K562 (cell line): ENCODE results near the gene NLRP6. TPM values are rescaled to one million over a fixed set of nuclear protein-coding genes. Genes with fewer than 3 reads are reported as not detected.

Experiments
- ATAC-seq: fragments of 200-7000 bp; cut with Tn5 transposase; 3 replicates; pipeline ENCODE4 v1.9.1; 2020; ENCODE audit warnings: moderate library complexity
- BruUV-seq: library from RNA; stranded (reverse); fragments of 400-500 nt; replicated peaks from 2 replicates; lab custom pipeline; 2021; lab: Mats Ljungman, UMichigan
- CTCF ChIA-PET: fragments of 300-600 bp; formaldehyde crosslinking; extraction: SDS; loops from one replicate; lab custom pipeline; 2021; ENCODE audit warnings: low intra/inter-chr PET ratio; lab: Yijun Ruan, JAX
- POLR2A ChIA-PET: fragments of 300-600, 350-650 bp; sonication (Branson Sonifier 250); formaldehyde crosslinking; extraction: SDS; loops from one replicate; lab custom pipeline; 2021; ENCODE audit warnings: antibody characterized with exemption, inconsistent platforms; lab: Yijun Ruan, JAX
- DNase-seq, 4 experiments: peaks; one replicate each; pipeline versions ENCODE4 v3.0.0 to v3.0.0-alpha.2; 2011 to 2018; ENCODE audit warnings: low spot score in 3 of 4, mixed read lengths in 3 of 4; ENCODE audit errors: extremely low read depth in 1 of 4
- FAIRE-seq: peaks from 2 replicates; lab custom pipeline; 2011; peaks lifted over from hg19 to GRCh38; lab: Jason Lieb, UNC
- H2AFZ ChIP-seq: 2 replicates; pipeline ENCODE4 v1.6.0; 2011; ENCODE audit warnings: low read depth, low read length, control low read depth, inconsistent platforms
- H3K27ac ChIP-seq: fragments of 200-600 bp; 3 replicates; pipeline ENCODE4 v1.8.0; 2011; ENCODE audit warnings: low read depth, mild to moderate bottlenecking, control low read depth, inconsistent platforms, low read length, moderate library complexity, mixed read lengths; ENCODE audit errors: extremely low read depth
- H3K27me3 ChIP-seq, 2 experiments: fragments of 300-600 bp in 1 of 2; 2 replicates in 1 of 2; 3 replicates in 1 of 2; pipeline versions ENCODE4 v1.6.0 to v1.8.0; 2011; ENCODE audit warnings: inconsistent platforms in 2 of 2, low read length in 2 of 2, mild to moderate bottlenecking in 1 of 2, mixed read lengths in 1 of 2, moderate library complexity in 1 of 2; ENCODE audit not compliant: control insufficient read depth in 2 of 2, insufficient read depth in 2 of 2
- H3K36me3 ChIP-seq: fragments of 300-600 bp; 3 replicates; pipeline ENCODE4 v1.8.0; 2011; ENCODE audit warnings: mild to moderate bottlenecking, low read length, inconsistent platforms; ENCODE audit not compliant: control insufficient read depth, insufficient read depth
- H3K4me1 ChIP-seq, 2 experiments: fragments of 200-600 bp in 1 of 2; replicated peaks in 1 of 2; 2 replicates in 1 of 2; 3 replicates in 1 of 2; pipeline versions ENCODE4 v1.5.1 to v1.8.0; 2011; ENCODE audit warnings: inconsistent platforms in 2 of 2, low read length in 2 of 2, mild to moderate bottlenecking in 1 of 2, mixed read lengths in 1 of 2, moderate library complexity in 1 of 2; ENCODE audit not compliant: control insufficient read depth in 2 of 2, insufficient read depth in 2 of 2
- H3K4me2 ChIP-seq: 2 replicates; pipeline ENCODE4 v1.6.1; 2011; ENCODE audit warnings: low read length, control low read depth, inconsistent platforms, mixed read lengths; ENCODE audit not compliant: insufficient read depth
- H3K4me3 ChIP-seq: fragments of 200-600 bp; sonication (generic), shearing (Covaris generic); 2 replicates; pipeline ENCODE4 v1.5.1; 2016; ENCODE audit warnings: control low read depth, inconsistent platforms
- H3K79me2 ChIP-seq: fragments of 200-600 bp; 3 replicates; pipeline ENCODE4 v1.8.0; 2011; ENCODE audit warnings: low read length, inconsistent platforms; ENCODE audit not compliant: control insufficient read depth, insufficient read depth
- H3K9ac ChIP-seq, 2 experiments: 2 replicates each; pipeline versions ENCODE4 v1.6.0 to v1.6.1; 2011; ENCODE audit warnings: low read depth in 2 of 2, low read length in 2 of 2, control low read depth in 1 of 2, inconsistent platforms in 1 of 2, mild to moderate bottlenecking in 1 of 2, mixed read lengths in 1 of 2; ENCODE audit not compliant: insufficient read depth in 1 of 2
- H3K9me1 ChIP-seq: one replicate; pipeline ENCODE4 v1.6.0; 2011; ENCODE audit warnings: inconsistent platforms, mild to moderate bottlenecking, low read length, moderate library complexity; ENCODE audit not compliant: control insufficient read depth, insufficient read depth
- H3K9me3 ChIP-seq: replicated peaks from 2 replicates; pipeline ENCODE4 v1.5.1; 2011; ENCODE audit warnings: low read depth, low read length, inconsistent platforms; ENCODE audit not compliant: control insufficient read depth, insufficient read depth
- H4K20me1 ChIP-seq: replicated peaks from 2 replicates; pipeline ENCODE4 v1.6.1; 2011; ENCODE audit warnings: low read length, inconsistent platforms, mixed read lengths; ENCODE audit not compliant: control insufficient read depth, insufficient read depth
- LCOR ChIP-seq: sonication (generic); formaldehyde crosslinking; IDR thresholded peaks from 2 replicates; pipeline ENCODE4 v1.8.0; 2022; ENCODE audit warnings: mild to moderate bottlenecking, missing genetic modification reagents
- NR1H2 ChIP-seq: sonication (generic); formaldehyde crosslinking; IDR thresholded peaks from 2 replicates; pipeline ENCODE4 v1.4.0; 2020; ENCODE audit warnings: mild to moderate bottlenecking, missing genetic modification reagents
- SMC3 ChIP-seq: conservative IDR thresholded peaks from 2 replicates; pipeline ENCODE4 v1.6.1; 2011; ENCODE audit warnings: low read depth, low read length, improper control_type of control experiment; ENCODE audit not compliant: insufficient read depth
- THAP12 ChIP-seq: fragments of 250-450 bp; sonication (Bioruptor Pico); IDR thresholded peaks from 2 replicates; pipeline ENCODE4 v1.9.0; 2021; ENCODE audit warnings: mild to moderate bottlenecking, inconsistent platforms
- ZNF445 ChIP-seq: fragments of 250-450 bp; sonication (Bioruptor Pico); IDR thresholded peaks from 2 replicates; pipeline ENCODE4 v1.4.0; 2020; ENCODE audit warnings: low read depth, mild to moderate bottlenecking, moderate library complexity
- ZNF655 ChIP-seq: fragments of 250-450 bp; sonication (Bioruptor Pico); IDR thresholded peaks from 2 replicates; pipeline ENCODE4 v1.5.0; 2021
- ZNF696 ChIP-seq: fragments of 250-450 bp; sonication (Bioruptor Pico); conservative IDR thresholded peaks from 2 replicates; pipeline ENCODE4 v1.4.0; 2020; ENCODE audit warnings: mild to moderate bottlenecking, moderate library complexity
- WGBS: fragments of 100-300 bp; shearing (Covaris generic); methylation state at CpG from one replicate; pipeline ENCODE4 v1.1.6; 2016; ENCODE audit warnings: low coverage, mixed read lengths; ENCODE audit not compliant: insufficient coverage; ENCODE audit errors: missing lambda C conversion rate; 5-methylcytosine and 5-hydroxymethylcytosine counted together
- in situ Hi-C: fragments of 300-500 bp; cut with MboI; formaldehyde crosslinking; loops from 4 replicates; pipeline ENCODE4 v1.15.0; 2018; ENCODE audit warnings: inconsistent platforms, mixed read lengths
- intact Hi-C: fragments of 100-400 bp; cut with micrococcal nuclease; formaldehyde crosslinking; loops from 2 replicates; pipeline ENCODE4 v1.14.2; 2022
- polyA plus RNA-seq, 8 experiments: library from polyadenylated mRNA; depleted of rRNA in 4 of 8; stranded (reverse) in 5 of 8; unstranded in 3 of 8; fragments of >200 nt; fragmentation: Nextera tagmentation in 2 of 8; fragmentation: Illumina TruSeq in 1 of 8; extraction: Ambion mirVana in 2 of 8; extraction: Trizol in 1 of 8; gene quantifications; 2 replicates each; pipeline versions ENCODE4 v1.2.1 to v1.2.3, GENCODE V29; 2011 to 2014; ENCODE audit warnings: inconsistent platforms in 1 of 8, missing spikeins in 1 of 8
- total RNA-seq, 7 experiments: library from RNA; depleted of rRNA in 6 of 7; stranded (reverse); fragments of >200 nt in 6 of 7; fragmentation: Illumina TruSeq in 2 of 7; extraction: Trizol in 2 of 7; gene quantifications; 2 replicates each; pipeline versions ENCODE4 v1.2.1 to v1.2.3, GENCODE V29; 2011 to 2021; ENCODE audit warnings: low replicate concordance in 1 of 7

Gene NLRP6
- total and polyA plus RNA-seq, 9 of the 15 experiments (the other 6 are each of a cell fraction or from before 2014, with no cell fraction given) = 0.03 to 0.18 (median 0.15) TPM; not detected in 5

GRCh38 chr11:250274-250673, 27.9 kb upstream of the NLRP6 start:
- TF ChIP-seq THAP12 (CRISPR knock-in tag) (no peak), ZNF696 (no peak), LCOR (CRISPR knock-in tag) (no peak), ZNF445 (no peak), SMC3 (no peak), ZNF655 (CRISPR knock-in tag) (no peak), NR1H2 (CRISPR knock-in tag) (no peak)
- Histone ChIP-seq H3K4me1 (no peaks in the 10 kb centered on the region), H3K4me3 (no peak overlapping the region), H3K4me2 (no peak overlapping the region), H2AFZ (no peak overlapping the region), H4K20me1 (no peaks in the 10 kb centered on the region), H3K36me3 (peaks cover 86% of the 10 kb centered on the region), H3K27ac (no peak overlapping the region), H3K79me2 (no peaks in the 10 kb centered on the region), H3K9ac (no peak overlapping the region), H3K9me3 (no peaks in the 10 kb centered on the region), H3K9me1 (no peaks in the 10 kb centered on the region), H3K27me3 (no peaks in the 10 kb centered on the region)
- peak; percentile 11; the same call in 2 of the 3 replicates for ATAC-seq
- FAIRE-seq = no peak
- 85% methylated on average over 5 of the region's 5 CpGs for WGBS
- CTCF ChIA-PET = interaction anchor here (0.6 to 1.1 kb wide), 2 partner anchors 40 to 111 kb away, joined by 3 read pairs; no protein-coding TSS in a partner anchor
- in situ Hi-C loops (loop anchor here (5.0 kb wide), 1 partner anchor 107 kb away; no protein-coding TSS in a partner anchor), intact Hi-C loops (no loop called here)
- POLR2A ChIA-PET = interaction anchor here (0.6 to 2.0 kb wide), 11 partner anchors 10 to 216 kb away, joined by 3 to 9 read pairs (median 3); partner anchors contain the start of genes BET1L, PSMD13 and RIC8A
- no TSS peak for BruUV-seq
- DNase-seq = no peak
